MG63 (cell line): ENCODE measurements around the gene OR2L5. TPM values are rescaled to one million over a fixed set of nuclear protein-coding genes. Genes with fewer than 3 reads are reported as not detected.

Source experiments
- DNase-seq: peaks from one replicate; pipeline ENCODE4 v3.0.0-alpha.2; 2020
- H3K27me3 ChIP-seq: fragments of 250-450 bp; sonication (Bioruptor Pico); 2 replicates; pipeline ENCODE4 v1.5.1; 2020; ENCODE audit warnings: mild to moderate bottlenecking, moderate library complexity
- H3K36me3 ChIP-seq: fragments of 250-450 bp; sonication (Bioruptor Pico); 2 replicates; pipeline ENCODE4 v1.5.1; 2020; ENCODE audit warnings: mild to moderate bottlenecking, moderate library complexity
- H3K4me3 ChIP-seq: fragments of 250-450 bp; sonication (Bioruptor Pico); 2 replicates; pipeline ENCODE4 v1.5.1; 2020; ENCODE audit warnings: mild to moderate bottlenecking, moderate library complexity
- H3K9me3 ChIP-seq: fragments of 250-450 bp; sonication (Bioruptor Pico); 2 replicates; pipeline ENCODE4 v1.5.1; 2020; ENCODE audit warnings: mild to moderate bottlenecking, moderate library complexity
- total RNA-seq: library from RNA; depleted of rRNA; stranded (reverse); fragments of >200 nt; shearing (Covaris generic); gene quantifications from 2 replicates; pipeline ENCODE4 v1.2.3, GENCODE V29; 2014; ENCODE audit warnings: low replicate concordance; rRNA removed

Gene OR2L5, protein sequence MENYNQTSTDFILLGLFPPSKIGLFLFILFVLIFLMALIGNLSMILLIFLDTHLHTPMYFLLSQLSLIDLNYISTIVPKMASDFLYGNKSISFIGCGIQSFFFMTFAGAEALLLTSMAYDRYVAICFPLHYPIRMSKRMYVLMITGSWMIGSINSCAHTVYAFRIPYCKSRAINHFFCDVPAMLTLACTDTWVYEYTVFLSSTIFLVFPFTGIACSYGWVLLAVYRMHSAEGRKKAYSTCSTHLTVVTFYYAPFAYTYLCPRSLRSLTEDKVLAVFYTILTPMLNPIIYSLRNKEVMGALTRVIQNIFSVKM
- not detected in 2 replicates for total RNA-seq

DNA sequence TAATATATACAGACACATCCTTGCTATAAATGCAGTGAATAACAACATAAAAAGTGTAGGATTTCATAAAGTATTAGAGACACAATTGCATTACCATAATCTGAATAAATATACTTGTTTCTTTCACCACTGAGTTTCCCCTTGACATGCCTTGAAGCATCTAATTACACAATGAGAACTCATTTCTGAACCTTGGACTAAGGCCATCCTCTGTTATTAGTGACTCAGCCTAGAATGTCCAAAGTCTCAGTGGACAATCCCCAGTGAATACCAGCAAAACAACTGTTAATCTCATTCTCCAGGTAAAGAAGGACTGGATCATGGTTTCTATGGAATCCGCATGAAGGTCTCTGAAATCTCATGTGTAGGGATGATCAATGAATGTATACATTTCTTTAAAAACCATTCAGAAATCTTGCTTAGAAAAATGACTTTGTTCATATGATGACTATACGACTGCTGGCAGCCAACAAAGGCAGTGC lies at the start of gene OR2L5:
Gene OR2L5 (plus strand): TSS at position 432 of the 482 bp plus-strand sequence. CDS start 8,288 bp downstream, outside the sequence.
- no peak within 1 kb of the TSS for H3K4me3 ChIP-seq
- H3K27me3 ChIP-seq: no peaks in the 10 kb centered on the region
- H3K9me3 ChIP-seq: peaks cover 23% of the 10 kb centered on the region
- DNase-seq: no peak
- H3K36me3 ChIP-seq: no peaks in the 10 kb centered on the region

GRCh38 chr1:247964933-247965332 lies 48.5 kb upstream of the OR2L5 start, which contains the start of gene OR2AK2:
Gene OR2AK2, plus strand, starts transcription at chr1:247965233. Its CDS starts 144 bp downstream, at chr1:247965377.
- Histone ChIP-seq H3K27me3 (no peaks in the 10 kb centered on the region), H3K36me3 (no peaks in the 10 kb centered on the region), H3K4me3 (no peak within 1 kb of the TSS), H3K9me3 (no peaks in the 10 kb centered on the region)
- no peak for DNase-seq

GRCh38 chr1:247966532-247967204 lies 46.8 kb upstream of the OR2L5 start:
- Histone ChIP-seq H3K9me3 (no peaks in the 10 kb centered on the region), H3K27me3 (no peaks in the 10 kb centered on the region), H3K4me3 (0 out of 2 replicates have a peak overlapping the region, but pooled peaks have one; percentile 2), H3K36me3 (no peaks in the 10 kb centered on the region)
- DNase-seq: no peak

DNA sequence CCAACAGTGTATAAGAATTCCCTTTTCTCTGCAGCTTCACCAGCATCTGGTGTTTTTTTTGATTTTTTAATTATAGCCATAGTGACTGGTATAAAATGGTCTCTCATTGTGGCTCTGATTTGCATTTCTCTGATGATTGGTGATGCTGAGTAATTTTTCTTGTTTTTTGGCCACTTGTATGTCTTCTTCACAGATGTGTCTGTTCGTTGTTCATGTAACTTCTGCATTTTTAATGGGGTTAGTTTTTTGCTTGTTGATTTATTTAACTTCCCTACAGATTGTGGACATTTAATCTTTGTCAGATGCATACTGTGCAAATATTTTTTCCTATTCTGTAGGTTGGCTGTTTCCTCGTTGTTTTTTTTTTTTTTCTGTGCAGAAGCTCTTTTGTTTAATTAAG lies 20.5 kb upstream of the OR2L5 start:
- no peaks in the 10 kb centered on the region for H3K27me3 ChIP-seq
- no peak for DNase-seq
- no peak overlapping the region for H3K4me3 ChIP-seq
- H3K9me3 ChIP-seq: no peaks in the 10 kb centered on the region
- H3K36me3 ChIP-seq: no peaks in the 10 kb centered on the region

- DNase-seq: no peak
- H3K36me3 ChIP-seq: no peaks in the 10 kb centered on the region
- no peaks in the 10 kb centered on the region for H3K27me3 ChIP-seq
- H3K4me3 ChIP-seq: no peak overlapping the region
- H3K9me3 ChIP-seq: no peaks in the 10 kb centered on the region
Observed at GRCh38 chr1:247998811-247999210, 14.6 kb upstream of the OR2L5 start.

DNA sequence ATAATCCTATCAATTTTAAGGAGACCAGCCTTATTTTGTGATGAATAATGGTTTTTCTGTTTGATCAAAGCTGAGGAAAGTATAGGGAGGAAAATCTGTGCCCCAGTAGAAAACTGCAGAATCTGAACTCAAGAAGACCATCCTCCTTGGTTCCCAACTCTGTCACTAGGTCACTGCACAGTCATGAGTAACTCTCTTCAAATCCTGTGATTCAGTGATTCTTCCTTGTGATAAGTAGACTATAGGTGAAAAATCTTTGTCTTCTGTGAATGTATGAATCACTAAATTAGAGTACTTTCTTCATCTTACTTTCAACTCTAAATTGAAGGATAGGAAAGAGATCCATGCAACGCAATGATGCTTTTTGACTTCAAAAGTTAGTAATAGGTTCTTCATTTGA lies 13.3 kb upstream of the OR2L5 start:
- no peaks in the 10 kb centered on the region for H3K27me3 ChIP-seq

GRCh38 chr1:248007778-248008177 lies 5.7 kb upstream of the OR2L5 start:
- no peaks in the 10 kb centered on the region for H3K36me3 ChIP-seq
- no peak for DNase-seq
- no peaks in the 10 kb centered on the region for H3K27me3 ChIP-seq
- H3K9me3 ChIP-seq: peaks cover 27% of the 10 kb centered on the region
- no peak overlapping the region for H3K4me3 ChIP-seq

More for the DNA sequence above, 13.3 kb upstream of the OR2L5 start:
- no peaks in the 10 kb centered on the region for H3K36me3 ChIP-seq
- no peak for DNase-seq
- no peaks in the 10 kb centered on the region for H3K9me3 ChIP-seq
- no peak overlapping the region for H3K4me3 ChIP-seq

- H3K27me3 ChIP-seq: no peaks in the 10 kb centered on the region
- H3K36me3 ChIP-seq: no peaks in the 10 kb centered on the region
- peaks cover 27% of the 10 kb centered on the region for H3K9me3 ChIP-seq
- no peak overlapping the region for H3K4me3 ChIP-seq
- DNase-seq: no peak
Observed at GRCh38 chr1:248009681-248010080, 3.8 kb upstream of the OR2L5 start.

GRCh38 chr1:248015803-248016202 lies 2.3 kb downstream of the OR2L5 start:
- DNase-seq: no peak

GRCh38 chr1:248029770-248030169 lies 16.3 kb downstream of the OR2L5 start, which contains the start of gene OR2L2:
Gene OR2L2, plus strand, starts transcription at chr1:248030070. Its CDS starts 8,198 bp downstream, at chr1:248038268.
- H3K36me3 ChIP-seq: no peaks in the 10 kb centered on the region
- DNase-seq: no peak
- H3K4me3 ChIP-seq: no peak within 1 kb of the TSS
- H3K27me3 ChIP-seq: no peaks in the 10 kb centered on the region
- peaks cover 11% of the 10 kb centered on the region for H3K9me3 ChIP-seq

More at GRCh38 chr1:248015803-248016202, 2.3 kb downstream of the OR2L5 start:
- peaks cover 5% of the 10 kb centered on the region for H3K9me3 ChIP-seq
- H3K36me3 ChIP-seq: no peaks in the 10 kb centered on the region
- no peaks in the 10 kb centered on the region for H3K27me3 ChIP-seq
- no peak overlapping the region for H3K4me3 ChIP-seq

DNA sequence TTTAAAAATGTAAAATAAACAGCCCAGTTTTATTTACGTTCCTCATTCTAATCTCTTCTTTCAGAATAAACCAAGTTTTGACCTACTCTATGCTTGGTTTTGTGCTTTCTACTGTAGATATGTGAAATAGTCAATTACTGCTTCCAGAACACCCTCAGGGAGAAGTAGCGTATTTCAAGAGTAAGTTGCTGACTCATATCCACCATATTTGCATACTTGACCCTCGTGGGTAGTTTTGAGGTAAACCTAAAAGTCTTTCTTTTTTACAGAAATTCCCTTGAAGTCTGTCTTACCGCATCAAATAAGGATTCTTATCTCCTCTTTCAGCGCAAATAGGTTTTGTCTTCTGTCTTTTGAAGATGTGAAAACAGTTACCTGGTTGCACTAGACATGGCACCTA lies 31.7 kb downstream of the OR2L5 start:
- no peak for DNase-seq
- H3K9me3 ChIP-seq: peaks cover 3% of the 10 kb centered on the region; the same call in 1 of the 2 replicates
- H3K27me3 ChIP-seq: no peaks in the 10 kb centered on the region
- H3K36me3 ChIP-seq: no peaks in the 10 kb centered on the region
- H3K4me3 ChIP-seq: no peak overlapping the region

DNA sequence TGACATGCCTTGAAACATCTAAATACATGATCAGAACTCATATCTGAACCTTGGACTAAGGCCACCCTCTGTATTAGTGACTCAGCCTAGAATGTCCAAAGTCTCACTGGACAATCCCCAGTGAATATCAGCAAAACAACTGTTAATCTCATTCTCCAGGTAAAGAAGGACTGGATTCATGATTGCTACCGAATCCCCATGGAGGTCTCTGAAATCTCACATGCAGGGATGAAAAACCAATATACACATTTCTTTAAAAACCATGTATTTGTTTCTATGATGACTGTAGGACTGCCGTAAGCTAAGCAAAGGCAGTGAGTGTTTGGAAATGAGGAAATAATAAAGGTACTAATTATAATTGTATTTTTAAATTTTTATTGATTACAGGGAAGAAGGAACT lies 33.1 kb downstream of the OR2L5 start, which contains the start of gene OR2L3:
Gene OR2L3 (plus strand): TSS at position 301 of the 400 bp plus-strand sequence. CDS start 13,846 bp downstream, outside the sequence.
- peaks cover 3% of the 10 kb centered on the region; the same call in 1 of the 2 replicates for H3K9me3 ChIP-seq
- no peaks in the 10 kb centered on the region for H3K36me3 ChIP-seq
- no peaks in the 10 kb centered on the region for H3K27me3 ChIP-seq
- DNase-seq: no peak
- no peak within 1 kb of the TSS for H3K4me3 ChIP-seq

DNA sequence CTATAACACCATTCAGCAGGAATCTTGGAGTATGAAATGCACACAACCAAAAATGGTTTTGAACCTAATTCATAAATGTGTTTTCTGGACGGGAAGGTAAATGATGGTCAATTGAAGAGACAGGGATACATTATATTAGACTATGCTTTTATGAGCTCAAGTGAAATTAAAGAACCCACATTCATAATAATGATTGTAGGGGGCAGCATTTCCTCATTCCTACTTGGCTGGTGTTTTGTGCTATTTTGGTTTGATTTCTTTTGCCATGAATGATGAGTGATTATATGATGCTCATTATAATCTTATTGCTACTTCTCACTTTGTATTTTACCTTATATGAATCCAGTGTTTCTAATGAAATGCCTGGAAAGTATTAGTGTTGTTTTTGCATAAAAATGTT lies 33.5 kb downstream of the OR2L5 start:
- peaks cover 3% of the 10 kb centered on the region; the same call in 1 of the 2 replicates for H3K9me3 ChIP-seq
- H3K27me3 ChIP-seq: no peaks in the 10 kb centered on the region
- DNase-seq: no peak
- H3K36me3 ChIP-seq: no peaks in the 10 kb centered on the region
- no peak overlapping the region for H3K4me3 ChIP-seq

DNA sequence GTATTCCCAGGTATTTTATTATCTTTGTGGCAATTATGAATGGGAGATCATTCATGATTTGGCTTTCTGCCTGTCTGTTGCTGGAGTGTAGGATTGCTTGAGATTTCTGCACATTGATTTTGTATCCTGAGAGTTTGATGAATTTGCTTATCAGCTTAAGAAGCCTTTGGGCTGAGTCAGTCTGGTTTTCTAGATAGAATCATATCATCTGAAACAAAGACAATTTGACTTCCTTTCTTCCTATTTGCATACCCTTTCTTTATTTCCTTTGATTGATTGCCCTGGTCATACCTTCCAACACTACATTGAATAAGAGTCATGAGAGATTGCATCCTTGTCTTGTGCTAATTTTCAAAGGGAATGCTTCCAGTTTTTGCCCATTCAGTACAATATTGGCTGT lies 41.2 kb downstream of the OR2L5 start:
- no peak for DNase-seq
- Histone ChIP-seq H3K4me3 (no peak overlapping the region), H3K27me3 (no peaks in the 10 kb centered on the region), H3K9me3 (peaks cover 2% of the 10 kb centered on the region; the same call in 1 of the 2 replicates), H3K36me3 (no peaks in the 10 kb centered on the region)

DNA sequence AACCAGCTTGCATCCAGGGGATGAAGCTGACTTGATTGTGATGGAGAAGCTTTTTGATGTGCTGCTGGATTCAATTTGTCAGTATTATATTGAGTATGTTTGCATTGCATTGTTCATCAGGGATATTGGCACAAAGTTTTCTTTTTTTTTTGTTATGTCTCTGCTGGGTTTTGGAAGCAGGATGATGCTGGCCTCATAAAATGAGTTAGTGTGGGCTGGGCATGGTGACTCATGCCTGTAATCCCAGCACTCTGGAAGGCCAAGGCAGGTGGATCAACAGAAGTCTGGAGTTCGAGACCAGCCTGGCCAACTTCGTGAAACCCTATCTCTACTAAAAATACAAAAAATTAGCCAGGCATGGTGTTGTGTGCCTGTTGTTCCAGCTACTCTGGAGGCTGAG lies 41.8 kb downstream of the OR2L5 start:
- Histone ChIP-seq H3K9me3 (peaks cover 2% of the 10 kb centered on the region; the same call in 1 of the 2 replicates), H3K27me3 (no peaks in the 10 kb centered on the region), H3K36me3 (no peaks in the 10 kb centered on the region), H3K4me3 (no peak overlapping the region)
- DNase-seq: peak; percentile 62

DNA sequence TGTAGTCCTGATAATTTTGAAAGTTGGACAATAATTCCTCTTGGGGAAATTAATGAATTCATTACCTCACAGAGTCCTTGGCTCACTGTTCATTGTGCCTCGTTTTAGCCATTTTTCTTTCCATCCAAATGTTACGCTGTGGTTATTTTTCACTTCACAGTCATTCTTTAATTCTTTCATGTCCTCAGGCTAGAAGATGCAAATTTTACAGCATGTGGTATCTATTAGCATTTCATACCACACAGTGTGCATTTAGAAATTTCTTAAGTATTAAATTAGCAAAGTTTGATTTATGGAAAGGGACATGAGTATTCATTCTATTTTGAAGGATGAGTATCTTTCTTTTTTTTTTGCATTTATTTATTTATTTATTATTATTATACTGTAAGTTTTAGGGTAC lies 51.6 kb downstream of the OR2L5 start:
- no peaks in the 10 kb centered on the region for H3K27me3 ChIP-seq
- H3K9me3 ChIP-seq: no peaks in the 10 kb centered on the region
- H3K4me3 ChIP-seq: no peak overlapping the region
- no peaks in the 10 kb centered on the region for H3K36me3 ChIP-seq
- no peak for DNase-seq

- no peak for DNase-seq
- H3K36me3 ChIP-seq: no peaks in the 10 kb centered on the region
- no peaks in the 10 kb centered on the region for H3K9me3 ChIP-seq
- no peaks in the 10 kb centered on the region for H3K27me3 ChIP-seq
- no peak overlapping the region for H3K4me3 ChIP-seq
Observed at GRCh38 chr1:248065604-248066003, 52.1 kb downstream of the OR2L5 start.
